Fibroblast of skin of left biceps (primary cell): ENCODE measurements around the gene INSIG1.

Experiments
- DNase-seq, 2 experiments: peaks; one replicate each; pipeline ENCODE4 v3.0.0-alpha.2; 2013; ENCODE audit warnings: low read depth in 2 of 2

Gene INSIG1

DNA sequence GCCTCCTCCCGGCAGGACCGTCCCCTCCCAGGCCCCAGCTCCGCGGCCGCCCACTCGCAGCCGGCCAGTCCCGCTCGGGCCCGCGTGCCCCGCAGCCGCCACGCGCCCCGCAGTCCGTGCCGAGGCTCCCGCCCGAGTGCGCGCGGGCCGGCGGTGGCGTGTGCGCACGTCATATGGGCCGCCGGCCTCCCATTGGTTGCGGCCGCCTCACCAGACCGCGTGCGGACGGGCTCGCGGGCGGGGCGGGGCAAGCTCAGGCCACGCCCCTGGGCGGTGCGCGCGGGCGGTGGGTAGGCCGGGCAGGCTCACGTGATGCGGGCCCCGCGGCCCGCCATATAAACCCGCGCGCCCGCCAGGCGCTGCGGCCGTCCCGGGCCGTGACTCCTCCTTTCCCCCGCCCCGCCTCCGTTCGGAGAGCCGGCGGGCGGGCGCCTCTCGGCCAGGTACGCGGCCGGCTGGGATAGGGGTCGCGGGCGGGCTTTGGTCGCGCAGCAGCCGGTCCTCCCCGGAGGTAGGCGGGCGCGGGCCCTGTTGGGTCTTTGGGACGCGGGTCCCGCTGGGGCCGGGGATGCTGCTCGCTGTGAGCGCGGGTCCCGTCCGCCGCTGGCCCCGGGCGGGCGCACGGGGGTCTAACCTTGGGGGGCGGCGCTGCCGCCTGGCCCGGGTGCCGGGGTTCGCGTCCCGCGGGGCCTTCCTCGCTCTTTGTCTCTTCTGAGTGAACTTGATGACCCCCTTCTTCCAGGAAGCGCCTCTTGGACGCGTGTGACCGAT lies at the start of gene INSIG1:
Gene INSIG1 (plus strand): TSS at position 362 of the 771 bp plus-strand sequence. CDS start 408 bp downstream, at position 770.
- DNase-seq, result peak; percentile 87 to 90

DNA sequence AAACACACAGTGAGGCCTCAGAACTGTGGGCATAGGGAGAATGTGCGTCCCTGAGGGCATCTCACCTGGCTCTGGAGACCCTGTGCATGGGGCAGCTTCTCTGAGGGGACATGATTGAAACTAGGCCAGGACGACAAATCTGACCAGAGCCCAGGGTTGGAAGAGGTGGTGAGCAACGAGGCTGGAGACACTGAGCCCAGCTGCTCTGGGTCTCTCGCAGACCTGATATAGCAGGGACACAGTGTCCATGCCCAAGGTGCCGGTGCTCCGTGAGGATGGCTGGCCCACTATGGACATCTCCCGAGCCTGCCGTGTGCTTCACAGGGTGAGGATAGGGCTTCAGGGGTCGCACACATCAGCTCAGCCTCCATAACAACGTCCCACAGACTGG lies 49.3 kb upstream of the INSIG1 start:
- DNase-seq, result no peak

DNA sequence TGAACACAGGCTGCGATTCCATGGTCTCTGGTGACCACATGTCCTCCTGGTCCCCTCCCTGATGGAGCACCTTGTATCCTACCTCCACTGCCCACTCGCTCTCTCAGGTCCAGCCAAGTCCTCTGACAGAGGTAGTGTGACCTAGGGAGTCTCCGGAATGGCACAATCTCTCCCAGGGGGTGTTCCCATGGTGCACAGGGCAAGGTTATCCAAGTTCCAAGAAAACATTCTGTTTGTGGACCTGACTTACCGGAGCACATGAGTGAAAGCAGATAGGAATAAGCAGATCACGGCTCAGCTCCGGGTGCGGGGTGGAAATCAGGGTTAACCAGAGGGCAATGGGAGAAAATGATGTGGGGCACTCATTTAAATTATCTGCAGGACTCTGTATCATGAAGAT lies 45.8 kb upstream of the INSIG1 start:
- no peak for DNase-seq

DNA sequence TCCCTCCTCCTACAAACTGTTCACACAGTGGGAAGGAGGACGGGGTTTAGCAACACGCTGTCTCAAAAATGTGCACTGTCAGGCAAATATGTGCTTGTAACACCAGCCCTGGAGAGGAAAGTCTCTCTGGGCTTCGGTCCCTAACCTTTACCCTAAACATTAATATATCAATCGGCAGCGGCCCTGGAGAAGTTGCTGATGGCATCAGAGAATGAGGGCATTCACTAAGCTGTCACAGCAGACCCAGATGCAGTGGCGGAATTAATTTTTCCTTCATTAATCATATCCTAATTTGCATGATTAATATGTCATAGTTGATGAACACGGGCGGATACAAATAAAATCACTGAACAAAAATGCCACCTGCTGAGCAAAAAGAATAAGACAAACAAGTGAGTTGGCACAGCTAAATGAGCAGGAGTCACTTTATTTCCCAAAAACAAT lies 45.2 kb upstream of the INSIG1 start:
- no peak for DNase-seq

DNA sequence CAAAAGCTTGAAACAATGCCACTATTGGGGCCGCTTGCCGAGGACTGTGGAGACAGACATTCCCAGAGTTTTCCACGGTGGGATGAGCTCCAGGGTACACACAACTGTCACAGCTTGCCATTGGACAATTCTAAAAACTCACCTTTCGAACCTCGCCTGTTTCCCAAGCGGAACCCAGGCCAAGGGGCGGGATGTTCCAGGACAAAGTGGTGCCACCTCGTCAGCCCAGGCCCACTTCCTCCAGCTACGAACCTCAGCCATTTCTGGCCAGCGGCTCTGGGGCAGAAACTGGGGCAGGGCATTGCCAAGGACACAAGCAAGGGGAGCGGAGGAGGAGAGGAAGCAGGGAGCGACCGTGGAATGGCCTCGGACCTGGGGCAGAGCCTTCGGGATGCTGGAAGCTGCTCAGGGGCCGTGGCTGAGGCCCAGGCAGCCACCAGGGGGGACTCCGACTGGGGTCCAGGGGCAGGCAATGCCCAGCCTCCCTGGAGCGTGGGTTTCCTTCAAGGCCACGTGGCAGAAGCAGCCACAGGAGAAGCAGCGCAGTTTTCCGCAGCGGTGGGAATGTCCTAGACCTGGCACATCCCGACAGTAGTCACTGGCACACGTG lies 44.7 kb upstream of the INSIG1 start:
- DNase-seq, result no peak

GRCh38 chr7:155254018-155254417 lies 43.7 kb upstream of the INSIG1 start:
- DNase-seq, result no peak

DNA sequence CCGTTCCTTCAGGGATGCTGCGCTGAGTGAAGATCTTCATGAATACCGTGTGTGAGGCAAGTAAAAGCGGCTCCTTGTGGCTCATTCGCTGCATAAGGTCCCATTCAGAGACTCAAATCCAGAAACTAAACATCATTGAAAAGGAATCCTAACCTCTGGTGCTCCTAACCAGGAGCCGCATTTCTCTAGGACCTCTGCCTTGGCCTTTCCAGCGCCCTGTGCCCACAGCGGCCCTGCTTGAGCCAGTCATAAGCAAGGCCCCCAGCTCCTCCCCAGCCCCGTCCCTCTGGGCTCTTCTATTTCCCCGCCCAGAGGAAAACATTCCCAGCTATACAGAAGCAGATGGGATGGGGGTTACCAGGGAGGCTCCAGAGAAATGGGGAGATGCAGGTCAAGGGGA lies 42.6 kb upstream of the INSIG1 start:
- DNase-seq, result no peak

DNA sequence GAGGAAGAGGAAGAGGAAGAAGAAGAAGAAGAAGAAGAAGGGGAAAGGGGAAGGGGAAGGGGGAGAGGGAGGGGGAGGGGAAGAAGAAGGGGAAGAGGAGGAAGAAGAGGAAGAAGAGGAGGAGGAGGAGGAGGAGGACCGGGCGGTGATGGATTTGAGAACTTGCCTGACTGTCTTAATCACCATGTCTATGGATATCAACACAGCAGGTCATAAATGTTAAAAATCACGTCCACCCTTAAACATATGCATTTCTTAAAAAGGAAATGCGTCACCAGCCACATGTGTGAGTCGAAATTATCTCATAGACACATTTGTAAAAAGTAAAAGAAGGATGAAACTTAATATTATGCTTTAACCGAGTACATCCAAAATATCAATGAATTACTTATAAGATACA lies 42.1 kb upstream of the INSIG1 start:
- DNase-seq, result no peak

GRCh38 chr7:155256081-155256760 lies 41.5 kb upstream of the INSIG1 start:
- DNase-seq, result no peak

GRCh38 chr7:155256761-155257481 lies 40.8 kb upstream of the INSIG1 start:
- no peak for DNase-seq

DNA sequence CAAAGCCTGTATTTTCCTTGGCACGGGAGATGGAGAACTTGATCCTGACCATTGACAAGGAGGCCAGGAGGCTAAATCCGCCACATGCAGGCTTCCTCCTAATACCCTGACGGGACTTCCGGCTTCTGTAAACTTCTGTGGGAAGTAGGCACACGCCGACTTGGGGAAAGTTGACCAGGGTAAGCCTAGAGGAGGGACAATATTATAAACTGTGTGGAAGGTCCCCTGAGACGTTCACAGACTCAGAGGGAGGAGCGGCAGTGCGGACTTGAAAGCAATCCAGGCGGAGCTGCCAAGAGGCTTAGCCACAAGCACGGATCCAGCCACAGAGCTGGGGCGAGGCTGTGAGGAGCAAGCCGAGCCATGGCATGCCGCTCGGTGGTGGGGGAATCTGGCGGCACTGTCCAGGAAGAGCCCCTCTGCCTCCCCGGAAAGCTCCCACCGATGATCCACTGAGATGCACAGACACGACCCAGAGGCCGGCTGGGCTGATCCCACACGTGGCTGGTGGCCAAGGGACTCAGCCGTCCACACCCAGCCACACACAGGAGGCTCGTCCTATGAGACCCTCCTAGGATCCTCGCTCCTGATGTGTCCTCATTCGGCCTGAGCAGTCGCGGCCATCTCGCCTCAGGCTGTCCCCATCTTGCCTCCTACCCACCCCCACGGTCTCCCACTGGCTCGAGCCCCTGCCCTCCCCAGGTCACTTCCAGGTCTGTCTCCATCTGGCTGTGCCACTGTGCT lies 40.0 kb upstream of the INSIG1 start:
- DNase-seq, result peak in 1 of 2 experiments; percentile 20

- peak; percentile 44 to 51 for DNase-seq
These were observed 39.5 kb upstream of the INSIG1 start for GRCh38 chr7:155258226-155258560.

GRCh38 chr7:155259866-155260497 lies 37.7 kb upstream of the INSIG1 start:
- no peak for DNase-seq

- no peak for DNase-seq
These were observed 37.2 kb upstream of the INSIG1 start for GRCh38 chr7:155260498-155260872.

GRCh38 chr7:155261031-155261985 lies 36.4 kb upstream of the INSIG1 start:
- no peak for DNase-seq

GRCh38 chr7:155262031-155262430 lies 35.6 kb upstream of the INSIG1 start:
- no peak for DNase-seq

DNA sequence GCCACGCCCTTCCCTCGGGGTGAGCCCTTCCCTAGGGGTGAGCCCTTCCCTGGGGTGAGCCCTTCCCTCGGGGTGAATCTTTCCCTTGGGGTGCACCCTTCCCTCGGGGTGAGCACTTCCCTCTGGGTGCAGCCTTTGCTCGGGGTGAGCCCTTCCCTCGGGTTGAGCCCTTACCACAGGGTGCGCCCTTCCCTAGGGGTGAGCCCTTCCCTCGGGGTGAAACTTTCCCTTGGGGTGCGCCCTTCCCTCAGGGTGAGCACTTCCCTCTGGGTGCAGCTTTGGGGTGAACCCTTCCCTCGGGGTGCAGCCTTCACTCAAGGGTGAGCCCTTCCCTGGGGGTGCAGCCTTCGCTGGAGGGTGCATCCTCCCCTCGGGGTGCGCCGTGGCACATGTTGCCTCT lies 34.6 kb upstream of the INSIG1 start:
- no peak for DNase-seq

- DNase-seq, result no peak
These were observed 34.0 kb upstream of the INSIG1 start for GRCh38 chr7:155263581-155264143.

GRCh38 chr7:155265144-155265543 lies 32.5 kb upstream of the INSIG1 start:
- DNase-seq, result no peak

- no peak for DNase-seq
These were observed 31.7 kb upstream of the INSIG1 start for GRCh38 chr7:155265961-155266360.
